Stimulated activated CD8-positive, alpha-beta memory T cell treated with anti-CD3 and anti-CD28 coated beads, Interleukin-2, amount 100 ng/mL, for 48 hours (primary cell): ENCODE measurements around the gene MARCKSL1.

ENCODE experiments used
- DNase-seq, 2 donors: peaks; one replicate each; pipeline ENCODE4 v3.0.0-alpha.2; 2020; ENCODE audit warnings: low read depth in 2 of 2

Gene MARCKSL1

GRCh38 chr1:32352831-32353383, 16.9 kb upstream of the MARCKSL1 start:
- DNase-seq, result no peak

GRCh38 chr1:32352239-32352745, 16.3 kb upstream of the MARCKSL1 start:
- DNase-seq, result no peak

DNA sequence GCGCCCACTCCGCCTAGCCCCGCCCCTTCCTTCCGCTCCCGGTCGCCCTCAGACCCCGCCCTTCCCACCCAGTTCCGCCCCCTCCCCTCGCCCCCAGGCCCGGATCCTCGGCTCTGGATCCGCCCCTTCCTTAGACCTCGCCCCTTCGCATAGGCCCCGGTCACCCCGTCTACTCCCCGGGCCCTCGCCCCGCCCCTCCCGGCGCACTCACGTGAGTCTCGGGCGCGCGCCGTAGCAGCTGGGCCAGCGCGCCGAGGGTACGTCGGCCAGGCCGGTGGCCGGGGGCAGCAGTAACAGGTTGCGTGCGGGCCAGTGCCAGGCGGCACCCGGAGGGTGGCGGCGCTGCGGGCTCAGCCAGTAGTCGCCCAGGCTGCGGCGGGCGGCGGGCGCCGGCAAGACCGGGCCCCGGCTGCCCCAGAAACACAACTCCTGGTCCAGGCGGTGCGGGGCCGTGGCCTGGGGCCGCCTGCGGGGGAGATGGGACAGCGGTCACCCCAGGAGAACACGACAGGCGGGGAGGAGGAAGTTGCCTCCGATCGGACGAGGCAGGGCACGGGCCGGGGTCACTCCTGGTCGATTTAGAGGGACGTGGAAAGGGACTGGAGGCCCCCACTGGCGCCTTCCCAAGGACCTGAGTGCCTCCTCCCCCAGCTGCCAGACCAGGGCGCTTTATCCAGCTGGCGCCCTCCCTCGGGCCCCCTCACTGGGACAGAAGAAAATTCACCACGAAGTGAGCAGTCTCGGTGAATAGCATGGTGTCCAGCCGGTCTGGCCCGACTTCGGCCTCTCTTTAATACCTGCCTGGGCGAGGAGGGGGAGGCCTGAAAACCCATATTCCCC, 15.6 kb upstream of the MARCKSL1 start:
- peak; percentile 73 to 84 for DNase-seq

GRCh38 chr1:32350785-32351398, 14.9 kb upstream of the MARCKSL1 start:
- DNase-seq, result peak; percentile 63 to 76

- no peak for DNase-seq
Observed at GRCh38 chr1:32349211-32349708, 13.2 kb upstream of the MARCKSL1 start.

DNA sequence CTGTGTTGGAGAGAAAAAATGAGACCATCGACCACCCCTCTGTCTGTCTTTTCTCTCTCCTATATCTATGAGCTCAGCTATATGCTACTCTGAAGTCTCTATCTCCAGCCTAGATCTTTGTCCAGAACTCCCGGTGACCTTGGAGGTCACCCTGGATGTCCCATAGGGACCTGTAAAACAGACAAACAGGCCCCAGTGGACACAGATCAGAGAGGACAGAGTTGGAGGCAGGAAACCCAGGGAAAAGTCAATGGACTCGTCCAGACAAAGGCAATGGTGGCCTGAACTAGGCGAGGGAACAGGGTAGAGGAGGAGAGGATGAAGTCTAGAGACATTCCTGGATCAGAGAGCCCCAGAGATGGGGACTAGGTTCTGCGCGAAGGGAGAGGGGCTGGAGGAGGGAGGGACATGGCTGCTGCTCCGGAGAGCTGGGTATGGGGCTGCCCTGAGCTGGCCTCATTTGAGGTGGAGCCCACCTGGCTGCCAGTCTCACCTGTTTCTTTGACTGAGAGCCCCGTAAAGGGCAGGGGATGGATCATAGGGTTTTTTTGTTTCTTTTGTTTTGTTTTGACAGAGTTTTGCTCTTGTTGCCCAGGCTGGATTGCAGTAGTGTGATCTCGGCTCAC, 10.6 kb upstream of the MARCKSL1 start:
- no peak for DNase-seq

- no peak for DNase-seq
Observed at GRCh38 chr1:32345289-32345827, 9.3 kb upstream of the MARCKSL1 start.

DNA sequence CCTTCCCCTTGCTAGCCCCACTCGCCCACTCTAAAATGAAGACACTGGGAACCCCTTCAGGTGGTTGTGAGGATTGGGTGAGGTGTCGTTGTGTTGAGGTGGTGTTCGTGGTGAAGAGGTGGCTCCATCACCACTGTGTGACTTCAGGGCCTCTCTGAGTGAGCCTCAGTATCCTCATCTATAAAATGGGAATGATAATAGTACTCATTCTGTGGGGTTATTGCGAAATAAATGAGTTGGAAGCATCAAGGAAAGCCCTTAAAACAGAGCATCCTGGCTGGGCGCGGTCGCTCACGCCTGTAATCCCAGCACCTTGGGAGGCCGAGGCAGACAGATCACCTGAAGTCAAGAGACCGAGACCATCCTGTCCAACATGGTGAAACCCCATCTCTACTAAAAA, 6.7 kb upstream of the MARCKSL1 start:
- DNase-seq, result no peak

GRCh38 chr1:32341971-32342370, 5.9 kb upstream of the MARCKSL1 start:
- no peak for DNase-seq

GRCh38 chr1:32341186-32341757, 5.2 kb upstream of the MARCKSL1 start:
- no peak for DNase-seq

DNA sequence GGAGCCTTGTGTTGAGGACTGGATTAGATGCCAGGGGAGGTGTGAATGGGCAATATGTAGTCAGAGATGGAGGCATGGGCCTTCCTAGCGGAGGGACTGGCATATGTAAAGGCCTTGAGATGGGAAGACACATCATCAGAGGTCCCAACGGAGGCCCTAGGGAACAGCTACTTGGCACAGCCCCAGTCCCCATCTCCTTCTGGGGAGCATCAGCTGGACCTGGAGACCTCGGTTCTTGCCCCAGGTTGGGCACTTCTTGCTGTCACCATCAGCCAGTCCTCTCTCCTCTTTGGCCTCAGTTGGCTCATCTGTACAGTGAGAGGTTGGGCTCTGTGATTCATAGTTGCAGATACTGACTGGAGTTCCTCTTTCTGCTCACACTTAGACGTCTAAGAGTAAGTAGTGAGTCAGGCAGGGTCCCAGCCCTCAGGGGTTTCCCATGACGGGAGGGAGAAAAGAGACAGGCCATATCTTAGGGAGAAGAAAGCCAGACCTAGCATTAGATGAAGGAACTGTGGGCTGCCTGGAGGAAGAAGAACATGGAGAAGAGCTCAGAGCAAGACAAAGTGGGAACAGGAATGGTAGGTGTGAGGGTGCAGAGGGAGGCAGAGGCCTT, 3.4 kb upstream of the MARCKSL1 start:
- no peak for DNase-seq

GRCh38 chr1:32338637-32339145, 2.7 kb upstream of the MARCKSL1 start:
- no peak for DNase-seq

DNA sequence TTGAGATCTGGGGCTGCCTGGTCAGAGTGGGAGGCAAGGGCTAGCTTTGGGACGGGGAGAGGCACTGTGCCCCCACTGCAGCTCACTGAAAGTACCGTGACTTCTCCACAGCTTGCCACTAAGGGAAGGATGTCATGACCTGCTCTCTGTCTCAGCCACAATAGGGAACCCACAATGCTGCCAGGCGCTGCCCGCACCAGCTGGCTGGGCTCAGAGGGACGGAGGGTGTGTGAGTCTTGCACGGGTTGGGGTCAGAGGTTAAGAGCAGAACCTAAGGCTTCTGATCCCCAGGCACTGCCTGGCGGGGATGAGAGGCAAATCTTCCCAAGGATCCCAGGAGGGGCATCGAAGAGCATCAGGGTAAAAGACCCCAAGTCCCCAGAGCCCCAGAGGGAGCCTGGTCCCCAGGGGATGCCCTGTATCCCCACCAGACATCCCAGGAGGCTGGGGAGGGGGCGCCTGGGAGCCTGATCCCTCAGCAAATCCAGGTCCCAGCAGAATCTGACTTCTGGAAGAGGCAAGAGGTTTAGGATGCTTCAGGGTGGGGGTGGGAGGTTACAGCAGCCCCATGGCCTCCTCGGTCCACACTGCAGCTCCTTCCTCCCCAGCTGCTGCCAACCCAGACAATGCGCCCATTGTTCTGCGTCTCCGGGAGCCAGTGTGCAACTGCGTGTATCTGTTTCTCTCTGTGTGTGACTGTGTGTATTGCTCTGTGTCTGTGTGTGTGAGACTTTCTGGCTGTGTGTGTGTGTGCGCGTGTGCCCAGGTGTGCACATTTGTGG, 2.0 kb upstream of the MARCKSL1 start:
- no peak for DNase-seq

DNA sequence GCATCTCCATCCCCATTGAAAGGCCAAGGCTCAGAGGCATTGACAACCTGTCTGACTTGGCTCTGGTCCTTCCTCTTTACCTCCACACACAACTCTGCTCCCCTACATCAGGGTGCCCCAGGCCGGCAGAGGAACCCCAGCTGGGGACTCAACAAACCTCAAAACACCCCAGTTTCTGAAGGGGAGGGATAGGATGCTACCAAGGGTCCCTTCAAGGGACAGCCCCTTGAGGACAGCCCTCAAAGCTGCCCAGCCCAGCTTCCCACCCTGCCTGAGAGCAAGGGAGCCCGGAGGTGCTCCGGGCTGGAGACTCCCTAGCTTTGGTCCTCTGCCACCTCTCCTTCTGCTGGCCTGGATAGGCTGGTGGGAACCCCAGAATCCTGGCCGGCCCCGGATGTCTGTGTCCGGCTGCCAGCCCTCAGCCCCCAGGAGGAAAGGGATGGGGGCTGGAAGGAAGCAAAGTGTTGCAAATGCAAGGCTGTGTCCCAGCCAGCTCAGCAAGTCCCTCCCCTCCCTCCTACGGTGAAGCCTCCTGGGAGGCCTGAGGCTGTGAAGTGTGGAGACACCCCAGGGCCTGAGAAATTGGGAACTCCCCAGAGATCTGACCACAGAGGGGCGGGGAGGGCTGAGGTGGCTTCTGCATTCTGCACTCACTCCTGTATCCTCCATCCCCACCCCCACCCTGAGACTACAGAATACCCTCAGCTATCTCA, 1.1 kb upstream of the MARCKSL1 start:
- DNase-seq, result peak; percentile 57 to 59

- DNase-seq, result no peak
Observed at GRCh38 chr1:32336591-32336932, 529 bp upstream of the MARCKSL1 start.

GRCh38 chr1:32335535-32335789, 571 bp downstream of the MARCKSL1 start:
- no peak for DNase-seq

DNA sequence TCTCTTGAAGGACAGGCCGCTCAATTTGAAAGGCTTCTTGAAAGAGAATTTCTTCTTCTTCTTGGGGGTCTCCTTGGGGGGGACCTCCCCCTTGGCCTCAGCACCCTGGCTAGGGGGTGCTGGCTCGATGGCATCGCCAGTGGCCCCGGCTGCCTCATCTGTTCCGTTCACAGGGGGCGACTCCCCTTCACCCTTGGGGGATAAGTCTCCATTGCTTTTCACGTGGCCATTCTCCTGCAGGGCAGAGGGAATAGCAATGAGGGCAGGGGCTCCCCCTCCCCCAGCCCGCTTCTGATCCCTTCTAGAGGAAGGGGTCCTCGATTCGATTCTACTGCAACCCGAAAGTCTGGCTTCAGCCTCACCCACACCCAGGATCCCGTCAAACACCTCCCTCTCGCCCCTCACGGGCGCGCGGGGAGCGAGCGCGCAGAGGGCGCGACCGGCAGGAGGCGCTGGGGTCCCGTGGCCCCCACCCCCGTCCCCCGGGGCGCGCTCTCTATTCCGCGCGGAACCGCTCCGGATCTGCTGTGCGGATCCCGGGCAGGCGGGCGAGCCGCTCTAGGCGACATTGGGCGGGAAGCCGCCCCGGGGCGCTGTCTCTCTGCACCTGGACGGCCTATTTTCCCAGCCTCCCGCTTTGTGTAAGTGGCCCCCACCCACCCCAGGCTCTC, 1.0 kb downstream of the MARCKSL1 start:
- peak in 1 of 2 donors; percentile 42 for DNase-seq

GRCh38 chr1:32334274-32334861, 1.7 kb downstream of the MARCKSL1 start:
- no peak for DNase-seq
